Activated CD4-positive, CD25-positive, alpha-beta regulatory T cell treated with anti-CD3 and anti-CD28 coated beads, Interleukin-2, amount 50 U/mL, for 24 hours (primary cell): ENCODE measurements around the gene BRMS1.
"Not testable (repeated sequence)": the region's sequence is repeated elsewhere in the genome, so short reads cannot be mapped to it uniquely, and the experiment has no call there.

Experiments
- ATAC-seq, 2 donors: fragments of 150-1000 bp; cut with Tn5 transposase; one replicate each; pipeline ENCODE4 v1.10.0; 2021; ENCODE audit warnings: mild to moderate bottlenecking in 1 of 2, moderate library complexity in 1 of 2

BRMS1 gene

GRCh38 chr11:66322732-66323427 is 22.0 kb downstream of the BRMS1 start:
- ATAC-seq = no peak

- ATAC-seq = no peak
Observed at GRCh38 chr11:66321606-66322005, 23.3 kb downstream of the BRMS1 start.

GRCh38 chr11:66320748-66321147 is 24.2 kb downstream of the BRMS1 start:
- not testable (repeated sequence) for ATAC-seq

GRCh38 chr11:66320289-66320688 is 24.6 kb downstream of the BRMS1 start:
- ATAC-seq = not testable (repeated sequence)

GRCh38 chr11:66318600-66318970 is 26.3 kb downstream of the BRMS1 start:
- no peak for ATAC-seq

- peak; percentile 55 to 60 for ATAC-seq
Observed at GRCh38 chr11:66317723-66318599, 26.9 kb downstream of the BRMS1 start.

GRCh38 chr11:66317322-66317722 is 27.6 kb downstream of the BRMS1 start:
- no peak for ATAC-seq

- no peak for ATAC-seq
Observed at GRCh38 chr11:66316849-66317251, 28.1 kb downstream of the BRMS1 start, which contains the start of gene CD248. Gene CD248, minus strand, starts transcription at chr11:66317044. Its CDS starts 17 bp downstream, at chr11:66317027.

GRCh38 chr11:66315921-66316811 is 28.7 kb downstream of the BRMS1 start:
- ATAC-seq = no peak

DNA sequence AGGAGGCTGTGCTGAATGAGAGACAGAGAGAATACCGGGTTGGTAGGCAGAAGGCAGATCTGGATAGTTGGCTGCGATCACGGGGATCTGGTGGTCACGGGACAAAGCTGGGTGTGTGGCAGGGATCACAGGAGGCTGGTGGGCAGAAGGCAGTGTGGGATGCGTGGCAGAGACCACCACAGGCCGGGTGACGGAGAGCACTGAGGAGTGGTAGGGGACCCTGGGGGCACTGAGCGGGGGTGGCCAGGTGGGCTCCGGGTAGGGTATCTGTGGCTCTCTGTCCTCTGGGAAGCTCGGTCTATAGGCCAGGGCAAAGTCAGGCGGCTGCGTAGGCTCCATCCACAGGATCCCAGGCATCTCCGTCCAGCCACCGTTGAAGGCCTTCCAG is 29.4 kb downstream of the BRMS1 start:
- no peak for ATAC-seq

DNA sequence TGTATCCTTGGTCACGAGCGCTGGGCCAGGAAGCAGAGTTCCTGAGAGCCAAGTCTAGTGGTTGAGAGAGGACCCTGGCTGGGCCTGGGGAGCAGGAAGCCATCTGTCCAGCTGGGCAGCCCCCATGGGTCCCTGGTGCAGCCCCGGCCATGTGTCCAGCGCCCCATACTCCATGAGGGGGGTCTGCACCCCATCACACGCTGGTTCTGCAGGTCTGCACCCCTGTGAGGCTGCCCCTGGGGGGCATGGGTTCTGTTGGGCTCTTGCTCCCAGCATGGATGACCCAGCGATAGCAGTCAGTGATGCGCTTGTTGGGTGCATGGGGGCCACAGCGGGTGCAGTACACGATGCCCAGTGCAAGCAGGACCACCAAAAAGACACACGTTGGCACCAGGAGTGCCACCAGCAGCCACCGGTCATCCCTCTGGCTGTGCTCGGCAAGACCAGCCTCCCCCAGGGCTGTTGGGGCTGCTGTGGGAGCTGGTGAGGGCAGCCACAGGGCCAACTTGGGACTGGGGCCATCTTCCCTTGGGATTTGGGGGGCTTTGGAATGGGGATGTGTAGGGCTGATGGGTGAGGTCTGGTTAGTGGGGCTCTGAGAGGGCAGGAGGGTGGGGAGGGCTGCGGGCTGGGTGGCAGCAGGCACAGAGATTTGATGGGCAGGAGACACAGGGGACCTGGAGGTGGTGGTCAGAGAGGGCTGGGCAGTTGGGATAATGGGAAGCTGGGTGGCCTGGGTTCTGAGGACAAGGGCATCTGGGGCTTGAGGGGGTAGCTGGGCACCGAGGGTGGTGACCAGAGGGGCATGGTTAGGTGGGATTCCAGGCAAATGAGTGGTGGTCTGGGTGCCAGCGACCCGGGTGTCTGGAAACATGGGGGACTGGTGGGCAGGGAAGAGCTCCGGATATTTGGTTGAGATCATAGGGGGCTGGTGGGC is 30.1 kb downstream of the BRMS1 start:
- ATAC-seq = no peak

- no peak for ATAC-seq
Observed at GRCh38 chr11:66314186-66314501, 30.8 kb downstream of the BRMS1 start.

DNA sequence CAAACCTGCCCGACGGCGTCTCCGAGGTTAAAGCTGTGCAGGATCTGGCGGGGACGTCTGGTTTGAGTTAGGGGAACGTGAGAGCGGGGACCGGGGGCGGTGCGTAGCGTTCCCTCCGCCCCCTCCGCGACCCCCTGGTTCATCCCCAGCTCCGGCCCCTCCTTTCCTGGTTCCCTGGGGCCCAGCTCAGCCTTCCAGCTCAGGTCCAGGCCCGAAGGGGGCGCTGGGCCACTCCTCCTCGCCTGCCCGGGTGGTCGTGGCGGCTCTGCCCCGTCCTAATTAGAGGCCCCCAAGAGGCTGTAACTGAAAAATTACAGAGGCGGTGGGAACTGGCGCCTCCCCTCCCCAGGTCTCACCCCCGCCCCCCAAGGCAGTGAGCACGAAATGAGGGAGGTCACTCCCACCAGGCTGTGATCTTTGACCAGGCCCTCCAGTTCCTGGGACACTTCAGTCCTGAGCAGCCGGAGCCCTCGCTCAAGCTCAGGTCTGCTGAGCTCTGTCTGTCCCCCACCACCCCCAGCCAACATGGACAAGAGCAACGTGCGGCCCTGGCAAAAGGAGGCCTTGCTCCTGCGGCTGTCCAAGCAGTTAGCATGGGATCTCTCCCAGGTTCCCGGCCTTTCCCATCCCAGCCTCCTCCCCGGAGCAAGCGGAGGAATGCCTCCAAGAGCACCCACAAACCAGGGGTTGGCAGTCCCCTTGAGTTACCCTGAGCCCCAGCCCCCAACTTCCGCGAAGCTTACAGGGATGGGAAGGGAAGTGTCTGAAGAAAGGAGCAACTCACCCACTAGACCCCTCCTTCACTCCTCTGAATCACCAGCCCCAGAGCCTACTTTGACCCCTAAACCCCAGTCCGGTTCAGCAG is 31.4 kb downstream of the BRMS1 start:
- ATAC-seq = no peak

GRCh38 chr11:66312549-66313320 is 32.2 kb downstream of the BRMS1 start:
- peak; percentile 79 for ATAC-seq

DNA sequence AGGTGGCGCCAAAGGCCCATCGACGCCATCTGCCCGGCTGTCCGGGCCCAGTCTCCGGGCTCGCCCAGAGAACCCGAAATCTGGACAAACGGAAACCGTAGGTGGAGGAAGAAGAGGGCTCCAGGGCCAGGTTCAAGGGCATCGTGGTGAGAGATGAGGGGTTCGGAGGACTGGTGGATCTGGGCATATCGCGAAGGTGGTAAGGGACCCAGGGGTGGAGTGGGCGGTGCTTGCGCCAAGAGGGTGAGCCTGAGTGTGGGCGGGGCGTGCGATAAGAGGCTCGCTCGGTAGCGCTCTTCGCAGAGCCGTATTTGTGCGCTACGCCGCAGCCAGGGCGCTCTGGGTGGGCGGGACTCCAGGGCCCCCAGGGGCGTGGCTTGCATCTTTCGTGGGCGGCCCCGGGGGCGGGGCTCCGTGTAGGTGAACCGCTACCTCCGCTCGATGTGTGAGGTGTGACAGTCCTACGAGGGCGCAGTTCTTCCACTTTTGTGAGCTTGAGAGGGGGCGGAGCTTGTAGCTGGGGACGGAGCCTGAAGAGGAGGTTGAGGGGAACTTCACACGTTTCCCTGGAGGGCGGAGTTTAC is 32.8 kb downstream of the BRMS1 start:
- peak; percentile 74 to 77 for ATAC-seq

GRCh38 chr11:66311470-66311964 is 33.4 kb downstream of the BRMS1 start:
- no peak for ATAC-seq

DNA sequence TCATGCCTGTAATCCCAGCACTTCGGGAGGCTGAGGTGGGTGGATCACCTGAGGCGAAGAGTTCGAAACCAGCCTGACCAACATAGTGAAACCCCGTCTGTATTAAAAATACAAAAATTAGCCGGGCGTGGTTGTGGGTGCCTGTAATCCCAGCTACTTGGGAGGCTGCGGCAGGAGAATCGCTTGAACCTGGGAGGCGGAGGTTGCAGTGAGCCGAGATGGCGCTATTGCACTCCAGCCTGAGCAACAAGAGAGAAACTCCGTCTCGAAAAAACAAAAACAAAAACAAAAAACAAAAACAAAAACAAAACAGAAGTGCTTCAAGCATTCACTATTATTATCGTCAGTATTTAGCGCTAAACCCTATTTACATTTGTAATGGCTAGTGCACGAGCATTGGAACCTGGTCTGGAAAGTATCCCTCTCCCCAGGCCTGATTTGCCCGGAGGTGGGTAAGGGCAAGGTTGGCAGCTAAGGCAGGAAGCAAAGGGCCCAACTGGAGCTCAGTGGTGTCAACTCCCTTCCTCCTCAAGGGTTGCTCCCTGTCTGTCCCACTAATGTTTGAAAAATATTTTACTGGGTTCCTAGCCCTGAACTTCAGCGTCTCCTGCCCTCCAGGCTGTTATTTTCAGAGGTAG is 34.0 kb downstream of the BRMS1 start:
- not testable (repeated sequence) for ATAC-seq

DNA sequence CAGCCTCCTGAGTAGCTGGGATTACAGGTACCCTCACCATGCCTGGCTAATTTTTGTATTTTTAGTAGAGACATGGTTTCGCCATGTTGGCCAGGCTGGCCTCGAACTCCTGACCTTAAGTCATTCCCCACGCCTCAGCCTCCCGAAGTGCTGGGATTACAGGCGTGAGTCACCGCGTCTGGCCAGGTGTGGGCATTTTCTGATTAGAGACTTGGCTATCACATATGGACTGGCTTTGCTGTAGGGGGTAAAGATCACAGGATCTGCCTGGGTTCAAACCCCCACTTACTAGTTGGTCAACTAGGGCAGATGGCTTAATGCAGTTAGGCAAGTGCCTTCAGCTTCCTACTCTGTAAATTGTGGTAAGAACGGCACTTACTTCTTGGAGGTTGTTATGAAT is 34.6 kb downstream of the BRMS1 start:
- no peak for ATAC-seq

DNA sequence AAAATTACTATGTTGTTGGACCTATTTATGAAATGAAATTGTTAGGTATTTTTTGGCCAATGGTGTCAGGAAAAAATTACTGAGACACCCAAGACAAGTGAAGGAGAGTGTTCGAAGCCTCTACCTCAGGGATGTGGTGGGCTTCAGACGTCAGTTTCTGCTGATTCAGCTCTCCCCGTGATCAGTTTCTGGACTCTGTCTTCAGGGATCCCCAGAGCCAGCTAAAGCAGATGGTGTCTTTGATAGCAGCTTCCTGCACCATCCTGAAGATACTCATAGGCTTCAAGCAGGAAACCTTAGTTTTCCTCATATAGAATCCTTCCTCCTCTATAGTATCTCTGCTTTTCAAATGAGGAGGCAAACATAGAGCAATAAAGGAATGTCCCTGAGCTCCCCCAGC is 35.4 kb downstream of the BRMS1 start:
- ATAC-seq = no peak
